Measurements from ENCODE around the gene PTPN21. TPM values are rescaled to one million over a fixed set of nuclear protein-coding genes. Genes with fewer than 3 reads are reported as not detected.

PTPN21 gene
- total RNA-seq, 2 experiments from 2014 or later: 0.08 TPM; not detected in 1

GRCh38 chr14:88500611-88501010 is 54.2 kb downstream of the PTPN21 start:
- Mint-ChIP-seq H3K9me3 (ENCODE audit: insufficient read depth) (no peaks in the 10 kb centered on the region), H3K27me3 (ENCODE audit: low read depth) (peaks cover 15% of the 10 kb centered on the region), H3K27ac (no peak overlapping the region), H3K4me1 (ENCODE audit: low read depth) (no peaks in the 10 kb centered on the region), H3K4me3 (no peak overlapping the region), H3K36me3 (ENCODE audit: low read depth) (no peaks in the 10 kb centered on the region)
- POLR2A ChIA-PET: no interaction called here
- DNase-seq (no peak), ATAC-seq (no peak)
- CTCF ChIA-PET: interaction anchor here (1.4 kb wide), 1 partner anchor 9 kb away, joined by 3 read pairs; no protein-coding TSS in a partner anchor

- DNase-seq (no peak), ATAC-seq (no peak)
- H3K27ac Mint-ChIP-seq: no peak overlapping the region
- H3K27me3 Mint-ChIP-seq (ENCODE audit: low read depth): peaks cover 14% of the 10 kb centered on the region
- no peak overlapping the region for H3K4me3 Mint-ChIP-seq
- H3K4me1 Mint-ChIP-seq (ENCODE audit: low read depth): no peaks in the 10 kb centered on the region
- ChIA-PET CTCF (no interaction called here), POLR2A (no interaction called here)
- H3K9me3 Mint-ChIP-seq (ENCODE audit: insufficient read depth): no peaks in the 10 kb centered on the region
- H3K36me3 Mint-ChIP-seq (ENCODE audit: low read depth): no peaks in the 10 kb centered on the region
Measured at GRCh38 chr14:88499225-88499624, 55.6 kb downstream of the PTPN21 start.

- H3K27ac Mint-ChIP-seq: no peak overlapping the region
- peaks cover 3% of the 10 kb centered on the region for H3K4me1 Mint-ChIP-seq (ENCODE audit: low read depth)
- CTCF ChIA-PET: no interaction called here
- ATAC-seq: no peak
- no peaks in the 10 kb centered on the region for H3K9me3 Mint-ChIP-seq (ENCODE audit: insufficient read depth)
- no peaks in the 10 kb centered on the region for H3K36me3 Mint-ChIP-seq (ENCODE audit: low read depth)
- H3K4me3 Mint-ChIP-seq: no peak overlapping the region
- H3K27me3 Mint-ChIP-seq (ENCODE audit: low read depth): peaks cover 10% of the 10 kb centered on the region
- POLR2A ChIA-PET: no interaction called here
- no peak for DNase-seq
Measured at GRCh38 chr14:88496414-88496813, 58.4 kb downstream of the PTPN21 start.

GRCh38 chr14:88493392-88494185 is 61.2 kb downstream of the PTPN21 start:
- no peak for ATAC-seq
- Mint-ChIP-seq H3K4me1 (ENCODE audit: low read depth) (peaks cover 3% of the 10 kb centered on the region), H3K27ac (no peak overlapping the region), H3K27me3 (ENCODE audit: low read depth) (peaks cover 6% of the 10 kb centered on the region), H3K4me3 (no peak overlapping the region), H3K36me3 (ENCODE audit: low read depth) (no peaks in the 10 kb centered on the region), H3K9me3 (ENCODE audit: insufficient read depth) (no peaks in the 10 kb centered on the region)
- ChIA-PET POLR2A (no interaction called here), CTCF (interaction anchor here (1.2 to 1.4 kb wide), 3 partner anchors 22 to 378 kb away, joined by 3 read pairs; no protein-coding TSS in a partner anchor)
- no peak for DNase-seq

GRCh38 chr14:88492272-88493089 is 62.3 kb downstream of the PTPN21 start:
- Mint-ChIP-seq H3K4me1 (ENCODE audit: low read depth) (peaks cover 3% of the 10 kb centered on the region), H3K27ac (no peak overlapping the region), H3K27me3 (ENCODE audit: low read depth) (peaks cover 4% of the 10 kb centered on the region), H3K36me3 (ENCODE audit: low read depth) (no peaks in the 10 kb centered on the region), H3K4me3 (no peak overlapping the region), H3K9me3 (ENCODE audit: insufficient read depth) (no peaks in the 10 kb centered on the region)
- DNase-seq: peak; percentile 84
- ChIA-PET POLR2A (no interaction called here), CTCF (interaction anchor here (1.1 to 1.8 kb wide), 2 partner anchors 38 to 59 kb away, joined by 3 to 5 read pairs; no protein-coding TSS in a partner anchor)
- peak; percentile 89 for ATAC-seq

GRCh38 chr14:88490168-88490567 is 64.6 kb downstream of the PTPN21 start:
- H3K4me1 Mint-ChIP-seq (ENCODE audit: low read depth): peaks cover 3% of the 10 kb centered on the region
- ChIA-PET CTCF (interaction anchor here (1.1 kb wide), 1 partner anchor 301 kb away, joined by 3 read pairs; no protein-coding TSS in a partner anchor), POLR2A (no interaction called here)
- DNase-seq (no peak), ATAC-seq (no peak)
- no peak overlapping the region for H3K27ac Mint-ChIP-seq
- no peaks in the 10 kb centered on the region for H3K9me3 Mint-ChIP-seq (ENCODE audit: insufficient read depth)
- H3K27me3 Mint-ChIP-seq (ENCODE audit: low read depth): peaks cover 8% of the 10 kb centered on the region
- no peak overlapping the region for H3K4me3 Mint-ChIP-seq
- H3K36me3 Mint-ChIP-seq (ENCODE audit: low read depth): no peaks in the 10 kb centered on the region

- H3K9me3 Mint-ChIP-seq (ENCODE audit: insufficient read depth): no peaks in the 10 kb centered on the region
- H3K27ac Mint-ChIP-seq: no peak overlapping the region
- no peak overlapping the region for H3K4me3 Mint-ChIP-seq
- peaks cover 3% of the 10 kb centered on the region for H3K4me1 Mint-ChIP-seq (ENCODE audit: low read depth)
- ChIA-PET POLR2A (no interaction called here), CTCF (interaction anchor here (1.1 to 1.3 kb wide), 2 partner anchors 25 to 300 kb away, joined by 3 read pairs; no protein-coding TSS in a partner anchor)
- H3K27me3 Mint-ChIP-seq (ENCODE audit: low read depth): peaks cover 12% of the 10 kb centered on the region
- ATAC-seq: no peak
- H3K36me3 Mint-ChIP-seq (ENCODE audit: low read depth): no peaks in the 10 kb centered on the region
- no peak for DNase-seq
Measured at GRCh38 chr14:88488897-88489296, 65.9 kb downstream of the PTPN21 start.

GRCh38 chr14:88488081-88488480 is 66.7 kb downstream of the PTPN21 start:
- DNase-seq (no peak), ATAC-seq (no peak)
- Mint-ChIP-seq H3K27ac (no peak overlapping the region), H3K9me3 (ENCODE audit: insufficient read depth) (no peaks in the 10 kb centered on the region), H3K4me1 (ENCODE audit: low read depth) (peaks cover 3% of the 10 kb centered on the region), H3K4me3 (no peak overlapping the region), H3K36me3 (ENCODE audit: low read depth) (no peaks in the 10 kb centered on the region), H3K27me3 (ENCODE audit: low read depth) (peaks cover 12% of the 10 kb centered on the region)
- ChIA-PET POLR2A (interaction anchor here (0.5 kb wide), 1 partner anchor 1033 kb away, joined by 3 read pairs; no protein-coding TSS in a partner anchor), CTCF (no interaction called here)

- H3K27ac Mint-ChIP-seq: no peak overlapping the region
- H3K4me3 Mint-ChIP-seq: no peak overlapping the region
- ChIA-PET CTCF (no interaction called here), POLR2A (no interaction called here)
- no peaks in the 10 kb centered on the region for H3K36me3 Mint-ChIP-seq (ENCODE audit: low read depth)
- ATAC-seq (no peak), DNase-seq (no peak)
- H3K27me3 Mint-ChIP-seq (ENCODE audit: low read depth): peaks cover 8% of the 10 kb centered on the region
- no peaks in the 10 kb centered on the region for H3K4me1 Mint-ChIP-seq (ENCODE audit: low read depth)
- H3K9me3 Mint-ChIP-seq (ENCODE audit: insufficient read depth): no peaks in the 10 kb centered on the region
Measured at GRCh38 chr14:88482524-88482923, 72.3 kb downstream of the PTPN21 start.

GRCh38 chr14:88481794-88482193 is 73.0 kb downstream of the PTPN21 start:
- H3K36me3 Mint-ChIP-seq (ENCODE audit: low read depth): no peaks in the 10 kb centered on the region
- no peak overlapping the region for H3K27ac Mint-ChIP-seq
- peaks cover 8% of the 10 kb centered on the region for H3K27me3 Mint-ChIP-seq (ENCODE audit: low read depth)
- H3K4me1 Mint-ChIP-seq (ENCODE audit: low read depth): no peaks in the 10 kb centered on the region
- H3K4me3 Mint-ChIP-seq: no peak overlapping the region
- CTCF ChIA-PET: no interaction called here
- no peaks in the 10 kb centered on the region for H3K9me3 Mint-ChIP-seq (ENCODE audit: insufficient read depth)
- DNase-seq (no peak), ATAC-seq (no peak)
- POLR2A ChIA-PET: no interaction called here

- Mint-ChIP-seq H3K9me3 (ENCODE audit: insufficient read depth) (no peaks in the 10 kb centered on the region), H3K27ac (no peak overlapping the region), H3K27me3 (ENCODE audit: low read depth) (peaks cover 8% of the 10 kb centered on the region), H3K4me1 (ENCODE audit: low read depth) (no peaks in the 10 kb centered on the region), H3K36me3 (ENCODE audit: low read depth) (no peaks in the 10 kb centered on the region), H3K4me3 (no peak overlapping the region)
- DNase-seq (no peak), ATAC-seq (no peak)
- ChIA-PET POLR2A (no interaction called here), CTCF (interaction anchor here (0.6 to 1.2 kb wide), 2 partner anchors 10 to 531 kb away, joined by 3 to 4 read pairs; no protein-coding TSS in a partner anchor)
Measured at GRCh38 chr14:88481059-88481458, 73.7 kb downstream of the PTPN21 start.

GRCh38 chr14:88479574-88479987 is 75.2 kb downstream of the PTPN21 start:
- ATAC-seq: no peak
- Mint-ChIP-seq H3K27me3 (ENCODE audit: low read depth) (no peaks in the 10 kb centered on the region), H3K9me3 (ENCODE audit: insufficient read depth) (no peaks in the 10 kb centered on the region), H3K4me3 (no peak overlapping the region), H3K4me1 (ENCODE audit: low read depth) (no peaks in the 10 kb centered on the region), H3K27ac (no peak overlapping the region), H3K36me3 (ENCODE audit: low read depth) (no peaks in the 10 kb centered on the region)
- no peak for DNase-seq
- ChIA-PET POLR2A (no interaction called here), CTCF (no interaction called here)

Measured in activated CD8-positive, alpha-beta T cell treated with anti-CD3 and anti-CD28 coated beads, Interleukin-2, amount 10 ng/mL, durations not matched to agents 7 days and 5 days (primary cell).